C4-2B (cell line): ENCODE measurements around the gene MAGEC3.

Source experiments
- CTCF ChIP-seq: fragments of 450-650 bp; conservative IDR thresholded peaks from 2 replicates; pipeline ENCODE4 v1.5.1; 2017; ENCODE audit warnings: mild to moderate bottlenecking
- ZFX ChIP-seq: fragments of 450-650 bp; IDR thresholded peaks from 2 replicates; pipeline ENCODE4 v1.6.1; 2017

- TF ChIP-seq CTCF (no peak), ZFX (no peak)
Measured at GRCh38 chrX:141814213-141814857, 23.8 kb upstream of the MAGEC3 start.
